Smooth muscle cell (in vitro differentiated cells): ENCODE results near the gene IFNGR1. TPM values are rescaled to one million over a fixed set of nuclear protein-coding genes. Genes with fewer than 3 reads are reported as not detected.

Experiments
- DNase-seq: peaks from one replicate; lab custom pipeline; 2025; ENCODE audit not compliant: unreplicated experiment; lab: John Stamatoyannopoulos, UW
- H2AFZ ChIP-seq: fragments of 200-600 bp; sonication (generic); 2 replicates; pipeline ENCODE4 v1.6.0; 2016; ENCODE audit warnings: antibody characterized with exemption, low read depth, mild to moderate bottlenecking
- H3F3A ChIP-seq: fragments of 200-600 bp; sonication (generic); 2 replicates; pipeline ENCODE4 v1.6.0; 2017; ENCODE audit warnings: antibody characterized with exemption, low read depth
- H3K27ac ChIP-seq: fragments of 200-600 bp; sonication (generic); 2 replicates; pipeline ENCODE4 v1.5.1; 2016; ENCODE audit warnings: low read depth, mild to moderate bottlenecking
- H3K27me3 ChIP-seq: fragments of 200-600 bp; sonication (generic); 2 replicates; pipeline ENCODE4 v1.6.1; 2016; ENCODE audit warnings: low read depth, mild to moderate bottlenecking
- H3K36me3 ChIP-seq: fragments of 200-600 bp; sonication (generic); 2 replicates; pipeline ENCODE4 v1.5.1; 2016; ENCODE audit warnings: low read depth
- H3K4me1 ChIP-seq: fragments of 200-600 bp; sonication (generic); 2 replicates; pipeline ENCODE4 v1.5.1; 2016; ENCODE audit warnings: low read depth
- H3K4me2 ChIP-seq: fragments of 200-600 bp; sonication (generic); 2 replicates; pipeline ENCODE4 v1.6.0; 2016; ENCODE audit warnings: mild to moderate bottlenecking
- H3K4me3 ChIP-seq: fragments of 200-600 bp; sonication (generic); 2 replicates; pipeline ENCODE4 v1.5.1; 2016; ENCODE audit warnings: mild to moderate bottlenecking
- H3K79me2 ChIP-seq: fragments of 200-600 bp; sonication (generic); 2 replicates; pipeline ENCODE4 v1.6.0; 2016; ENCODE audit warnings: low read depth, mild to moderate bottlenecking
- H3K9ac ChIP-seq: fragments of 200-600 bp; sonication (generic); 2 replicates; pipeline ENCODE4 v1.6.0; 2016; ENCODE audit warnings: low read depth
- H3K9me3 ChIP-seq: fragments of 200-600 bp; sonication (generic); replicated peaks from 2 replicates; pipeline ENCODE4 v1.5.1; 2016; ENCODE audit warnings: low read depth
- H4K20me1 ChIP-seq: fragments of 200-600 bp; sonication (generic); 2 replicates; pipeline ENCODE4 v1.6.0; 2016; ENCODE audit warnings: low read depth
- CTCF ChIP-seq: fragments of 200-600 bp; sonication (generic); IDR thresholded peaks from 2 replicates; pipeline ENCODE4 v1.5.1; 2017; ENCODE audit warnings: borderline replicate concordance, mild to moderate bottlenecking, antibody characterized with exemption; ENCODE audit not compliant: insufficient read depth, poor library complexity, severe bottlenecking
- WGBS: methylation state at CpG from one replicate; pipeline ENCODE4 v1.1.7; 2016; ENCODE audit warnings: low lambda C conversion rate; 5-methylcytosine and 5-hydroxymethylcytosine counted together
- polyA plus RNA-seq: library from polyadenylated mRNA; unstranded; fragments of >200 nt; fragmentation: Nextera tagmentation; extraction: Ambion mirVana; gene quantifications from 2 replicates; pipeline ENCODE4 v1.2.1, GENCODE V29; 2016
- total RNA-seq: library from RNA; depleted of rRNA; stranded (reverse); fragments of >200 nt; gene quantifications from 2 replicates; pipeline ENCODE4 v1.2.3, GENCODE V29; 2014

IFNGR1 gene
- total and polyA plus RNA-seq, 2 experiments from 2014 or later, result 61.1 to 83.7 TPM

GRCh38 chr6:137185290-137185689 lies 33.9 kb downstream of the IFNGR1 start:
- H3K4me1 ChIP-seq, result no peaks in the 10 kb centered on the region
- no peaks in the 10 kb centered on the region for H3F3A ChIP-seq
- no peaks in the 10 kb centered on the region for H4K20me1 ChIP-seq
- no peak overlapping the region for H3K9ac ChIP-seq
- H3K9me3 ChIP-seq, result peaks cover 20% of the 10 kb centered on the region
- TF ChIP-seq CTCF, result no peak
- no peaks in the 10 kb centered on the region for H3K36me3 ChIP-seq
- H2AFZ ChIP-seq, result no peak overlapping the region
- 87% methylated on average over 3 of the region's 3 CpGs for WGBS
- H3K4me2 ChIP-seq, result no peak overlapping the region
- no peaks in the 10 kb centered on the region for H3K79me2 ChIP-seq
- no peak overlapping the region for H3K4me3 ChIP-seq
- no peak overlapping the region for H3K27ac ChIP-seq
- DNase-seq, result no peak
- no peaks in the 10 kb centered on the region for H3K27me3 ChIP-seq

DNA sequence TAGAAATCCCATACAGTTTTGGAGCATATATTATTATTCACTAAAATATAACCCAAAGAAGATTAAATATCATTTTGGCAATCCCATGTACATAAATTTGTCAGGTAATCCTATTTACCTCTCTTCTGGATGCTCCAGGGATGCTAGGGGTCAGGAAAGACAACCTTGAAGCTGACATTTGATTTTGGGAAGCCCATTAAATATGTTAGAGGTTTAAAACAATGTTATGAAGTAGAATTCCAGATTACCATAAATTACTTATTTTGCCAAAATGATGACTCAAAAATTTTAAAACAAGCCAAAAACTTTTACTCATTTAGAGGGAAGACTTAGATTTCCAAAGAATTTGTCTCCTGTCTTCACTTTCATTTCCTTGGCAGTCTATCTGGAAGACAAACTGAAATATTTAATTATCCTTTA lies 36.5 kb downstream of the IFNGR1 start:
- no peaks in the 10 kb centered on the region for H3K27me3 ChIP-seq

DNA sequence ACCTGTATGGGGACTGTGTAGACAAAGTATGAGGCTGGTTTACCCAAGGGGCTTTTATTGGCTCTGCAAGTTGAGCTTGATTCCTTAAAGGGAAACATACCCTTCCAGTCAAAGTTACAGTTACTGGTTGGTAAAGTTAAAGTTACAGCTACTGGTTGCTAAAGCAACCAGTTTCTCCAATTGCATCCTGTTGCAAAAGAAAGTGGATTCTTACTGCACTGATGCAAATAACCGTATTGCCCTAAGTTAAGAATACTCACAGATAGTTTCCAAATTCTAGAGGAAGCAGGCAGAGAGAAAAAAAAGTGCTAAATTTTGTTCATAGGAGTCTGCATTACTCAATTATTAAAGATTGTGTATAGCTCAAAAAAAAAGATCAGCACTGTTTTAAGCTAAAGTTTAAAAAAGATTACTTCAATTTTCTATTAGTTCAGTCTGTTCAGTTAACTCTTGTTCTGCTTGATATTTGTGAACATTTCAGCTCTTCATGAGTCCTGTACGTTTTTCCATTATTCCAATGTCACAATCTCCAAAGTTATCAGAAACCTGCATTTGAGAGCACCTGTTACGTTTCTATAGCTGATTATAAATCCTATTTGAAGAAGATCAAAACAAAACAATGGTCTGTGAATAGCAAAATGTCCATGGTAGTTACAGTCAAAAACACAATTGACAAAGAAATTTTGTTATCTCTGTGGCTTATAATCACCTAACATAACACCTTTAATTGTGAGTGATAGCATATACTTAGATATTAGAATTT lies 37.1 kb downstream of the IFNGR1 start:
- Histone ChIP-seq H3K27me3 (no peaks in the 10 kb centered on the region), H3K4me1 (no peaks in the 10 kb centered on the region), H3K9me3 (peaks cover 20% of the 10 kb centered on the region), H3K79me2 (no peaks in the 10 kb centered on the region), H3K9ac (no peak overlapping the region), H3K27ac (no peak overlapping the region), H3F3A (no peaks in the 10 kb centered on the region), H3K4me2 (no peak overlapping the region), H4K20me1 (no peaks in the 10 kb centered on the region), H3K36me3 (no peaks in the 10 kb centered on the region), H3K4me3 (no peak overlapping the region), H2AFZ (no peak overlapping the region)
- no peak for DNase-seq
- no peak for TF ChIP-seq CTCF
- WGBS, result 83% methylated on average over 3 of the region's 3 CpGs

More for the DNA sequence above, 36.5 kb downstream of the IFNGR1 start:
- H3K79me2 ChIP-seq, result no peaks in the 10 kb centered on the region
- no peaks in the 10 kb centered on the region for H3K36me3 ChIP-seq
- H3K9me3 ChIP-seq, result peaks cover 20% of the 10 kb centered on the region
- H3K4me2 ChIP-seq, result no peak overlapping the region
- no peak overlapping the region for H2AFZ ChIP-seq
- no peak overlapping the region for H3K4me3 ChIP-seq
- no peak overlapping the region for H3K27ac ChIP-seq
- H3F3A ChIP-seq, result no peaks in the 10 kb centered on the region
- DNase-seq, result no peak
- no peak for TF ChIP-seq CTCF
- no peak overlapping the region for H3K9ac ChIP-seq
- H3K4me1 ChIP-seq, result no peaks in the 10 kb centered on the region
- no peaks in the 10 kb centered on the region for H4K20me1 ChIP-seq

GRCh38 chr6:137177611-137178010 lies 41.6 kb downstream of the IFNGR1 start:
- Histone ChIP-seq H3K9ac (no peak overlapping the region), H3K79me2 (no peaks in the 10 kb centered on the region), H3F3A (no peaks in the 10 kb centered on the region), H3K4me1 (no peaks in the 10 kb centered on the region), H4K20me1 (no peaks in the 10 kb centered on the region), H3K36me3 (no peaks in the 10 kb centered on the region), H3K4me2 (no peak overlapping the region), H3K9me3 (peaks cover 13% of the 10 kb centered on the region), H3K27me3 (no peaks in the 10 kb centered on the region), H2AFZ (no peak overlapping the region), H3K27ac (no peak overlapping the region), H3K4me3 (no peak overlapping the region)
- WGBS, result 83% methylated on average over 1 of the region's 1 CpG
- DNase-seq, result no peak
- TF ChIP-seq CTCF, result no peak
